Neural crest cell (in vitro differentiated cells): Measurements from ENCODE around the gene CES3. TPM values are rescaled to one million over a fixed set of nuclear protein-coding genes. Genes with fewer than 3 reads are reported as not detected.

Experiments
- DNase-seq: peaks from one replicate; pipeline ENCODE4 v3.0.0; 2021; ENCODE audit warnings: low read depth, mixed read lengths, low spot score
- H3K27ac Mint-ChIP-seq: one replicate; pipeline ENCODE4 v1.8.0; 2021; ENCODE audit warnings: mild to moderate bottlenecking, mixed read lengths; ENCODE audit not compliant: unreplicated experiment
- H3K27me3 Mint-ChIP-seq: 2 replicates; pipeline ENCODE4 v1.8.0; 2021; ENCODE audit warnings: low read depth, mild to moderate bottlenecking, mixed read lengths
- H3K36me3 Mint-ChIP-seq: 2 replicates; pipeline ENCODE4 v1.8.0; 2021; ENCODE audit warnings: low read depth, mild to moderate bottlenecking, mixed read lengths
- H3K4me1 Mint-ChIP-seq: 2 replicates; pipeline ENCODE4 v1.8.0; 2021; ENCODE audit warnings: mixed read lengths
- H3K4me3 Mint-ChIP-seq: one replicate; pipeline ENCODE4 v1.8.0; 2021; ENCODE audit warnings: mild to moderate bottlenecking, mixed read lengths
- H3K9me3 Mint-ChIP-seq: 2 replicates; pipeline ENCODE4 v1.8.0; 2021; ENCODE audit warnings: mixed read lengths
- total RNA-seq: library from RNA; stranded (reverse); gene quantifications from 2 replicates; pipeline ENCODE4 v1.2.1, GENCODE V29; 2021
- TF ChIP-seq, protein P1 (sequence below): fragments of 200-600 bp; sonication (generic); conservative IDR thresholded peaks from 2 replicates; pipeline ENCODE4 v1.5.0; 2021; ENCODE audit warnings: antibody characterized with exemption, mild to moderate bottlenecking

Gene CES3
- total RNA-seq, 1 donor from 2014 or later = 3.2 TPM

- TF ChIP-seq, protein P1, sequence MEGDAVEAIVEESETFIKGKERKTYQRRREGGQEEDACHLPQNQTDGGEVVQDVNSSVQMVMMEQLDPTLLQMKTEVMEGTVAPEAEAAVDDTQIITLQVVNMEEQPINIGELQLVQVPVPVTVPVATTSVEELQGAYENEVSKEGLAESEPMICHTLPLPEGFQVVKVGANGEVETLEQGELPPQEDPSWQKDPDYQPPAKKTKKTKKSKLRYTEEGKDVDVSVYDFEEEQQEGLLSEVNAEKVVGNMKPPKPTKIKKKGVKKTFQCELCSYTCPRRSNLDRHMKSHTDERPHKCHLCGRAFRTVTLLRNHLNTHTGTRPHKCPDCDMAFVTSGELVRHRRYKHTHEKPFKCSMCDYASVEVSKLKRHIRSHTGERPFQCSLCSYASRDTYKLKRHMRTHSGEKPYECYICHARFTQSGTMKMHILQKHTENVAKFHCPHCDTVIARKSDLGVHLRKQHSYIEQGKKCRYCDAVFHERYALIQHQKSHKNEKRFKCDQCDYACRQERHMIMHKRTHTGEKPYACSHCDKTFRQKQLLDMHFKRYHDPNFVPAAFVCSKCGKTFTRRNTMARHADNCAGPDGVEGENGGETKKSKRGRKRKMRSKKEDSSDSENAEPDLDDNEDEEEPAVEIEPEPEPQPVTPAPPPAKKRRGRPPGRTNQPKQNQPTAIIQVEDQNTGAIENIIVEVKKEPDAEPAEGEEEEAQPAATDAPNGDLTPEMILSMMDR = no peak
- Mint-ChIP-seq H3K27ac (no peak overlapping the region), H3K4me3 (no peak overlapping the region), H3K4me1 (peaks cover 5% of the 10 kb centered on the region), H3K27me3 (peaks cover 33% of the 10 kb centered on the region), H3K9me3 (no peaks in the 10 kb centered on the region), H3K36me3 (no peaks in the 10 kb centered on the region)
- DNase-seq = no peak
Observed at GRCh38 chr16:66958857-66959703, 2.0 kb upstream of the CES3 start.

DNA sequence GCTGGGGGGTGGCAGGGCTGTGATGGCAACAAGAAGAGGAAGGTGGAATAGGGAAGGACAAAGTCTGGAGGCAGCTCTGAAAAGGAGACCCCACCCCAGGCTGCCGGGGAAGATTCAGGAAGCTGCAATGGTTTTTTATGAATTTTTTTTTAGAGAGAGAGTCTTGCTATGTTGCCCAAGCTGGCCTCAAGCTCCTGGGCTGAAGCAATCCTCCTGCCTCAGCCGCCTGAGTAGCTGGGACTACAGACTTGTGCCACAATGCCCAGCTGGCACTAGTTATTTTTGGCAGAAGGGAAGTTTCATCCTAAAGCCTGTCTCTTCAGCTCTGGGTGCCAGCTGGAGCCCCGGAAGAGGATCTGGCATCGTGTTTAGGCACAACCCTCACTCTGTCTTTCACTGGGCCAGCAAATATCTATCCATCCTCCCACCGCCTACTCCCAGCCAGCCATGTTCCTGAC, 1.3 kb upstream of the CES3 start:
- TF ChIP-seq, protein P1 = no peak
- no peaks in the 10 kb centered on the region for H3K36me3 Mint-ChIP-seq
- peaks cover 31% of the 10 kb centered on the region for H3K27me3 Mint-ChIP-seq
- no peak for DNase-seq
- H3K9me3 Mint-ChIP-seq = no peaks in the 10 kb centered on the region
- peaks cover 5% of the 10 kb centered on the region for H3K4me1 Mint-ChIP-seq
- H3K4me3 Mint-ChIP-seq = no peak overlapping the region
- no peak overlapping the region for H3K27ac Mint-ChIP-seq

GRCh38 chr16:66960270-66960669, 796 bp upstream of the CES3 start:
- Mint-ChIP-seq H3K4me1 (peaks cover 5% of the 10 kb centered on the region), H3K27ac (no peak overlapping the region), H3K27me3 (peaks cover 32% of the 10 kb centered on the region), H3K9me3 (no peaks in the 10 kb centered on the region), H3K36me3 (no peaks in the 10 kb centered on the region), H3K4me3 (no peak overlapping the region)
- TF ChIP-seq, protein P1 = no peak
- no peak for DNase-seq

GRCh38 chr16:66961914-66962313, 848 bp downstream of the CES3 start:
- TF ChIP-seq, protein P1 = no peak
- peaks cover 5% of the 10 kb centered on the region for H3K4me1 Mint-ChIP-seq
- H3K36me3 Mint-ChIP-seq = no peaks in the 10 kb centered on the region
- H3K27me3 Mint-ChIP-seq = peaks cover 30% of the 10 kb centered on the region
- H3K9me3 Mint-ChIP-seq = no peaks in the 10 kb centered on the region
- DNase-seq = no peak
- H3K4me3 Mint-ChIP-seq = no peak overlapping the region
- no peak overlapping the region for H3K27ac Mint-ChIP-seq

DNA sequence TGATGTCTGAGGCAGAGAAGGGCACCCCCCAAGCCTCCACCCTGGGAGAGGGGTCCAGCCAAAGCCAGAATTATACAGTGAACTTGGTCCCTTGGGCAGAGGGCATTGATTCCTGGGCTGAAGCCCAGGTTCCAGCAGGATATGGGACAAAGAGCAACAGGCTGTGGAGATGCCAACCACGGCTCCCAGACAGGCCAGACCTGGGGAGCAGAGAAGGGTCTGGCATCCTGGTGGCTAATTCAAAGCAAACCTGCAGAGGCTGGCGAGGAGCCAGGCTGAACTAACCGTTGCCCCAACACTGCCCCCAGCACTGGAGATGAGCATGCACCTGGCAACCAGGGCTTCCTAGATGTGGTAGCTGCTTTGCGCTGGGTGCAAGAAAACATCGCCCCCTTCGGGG, 3.0 kb downstream of the CES3 start:
- H3K9me3 Mint-ChIP-seq = no peaks in the 10 kb centered on the region
- TF ChIP-seq, protein P1 = no peak
- H3K36me3 Mint-ChIP-seq = no peaks in the 10 kb centered on the region
- H3K27ac Mint-ChIP-seq = no peak overlapping the region
- H3K27me3 Mint-ChIP-seq = peaks cover 13% of the 10 kb centered on the region
- peaks cover 5% of the 10 kb centered on the region for H3K4me1 Mint-ChIP-seq
- H3K4me3 Mint-ChIP-seq = no peak overlapping the region
- no peak for DNase-seq
